HFF-Myc (cell line): ENCODE data around the gene CYP27C1.

Experiments used
- DNase-seq: peaks from one replicate; pipeline ENCODE4 v3.0.0-alpha.2; 2011; ENCODE audit warnings: low read depth; ENCODE audit errors: extremely low read depth
- H3K4me3 ChIP-seq: replicated peaks from 2 replicates; pipeline ENCODE4 v1.5.1; 2011; ENCODE audit warnings: low read depth, mild to moderate bottlenecking, control low read depth, low read length
- TF ChIP-seq, protein P1 (sequence below): IDR thresholded peaks from 2 replicates; pipeline ENCODE4 v1.5.1; 2012; ENCODE audit warnings: mild to moderate bottlenecking, low read depth, low read length, control low read depth; ENCODE audit errors: missing control alignments

Gene CYP27C1

DNA sequence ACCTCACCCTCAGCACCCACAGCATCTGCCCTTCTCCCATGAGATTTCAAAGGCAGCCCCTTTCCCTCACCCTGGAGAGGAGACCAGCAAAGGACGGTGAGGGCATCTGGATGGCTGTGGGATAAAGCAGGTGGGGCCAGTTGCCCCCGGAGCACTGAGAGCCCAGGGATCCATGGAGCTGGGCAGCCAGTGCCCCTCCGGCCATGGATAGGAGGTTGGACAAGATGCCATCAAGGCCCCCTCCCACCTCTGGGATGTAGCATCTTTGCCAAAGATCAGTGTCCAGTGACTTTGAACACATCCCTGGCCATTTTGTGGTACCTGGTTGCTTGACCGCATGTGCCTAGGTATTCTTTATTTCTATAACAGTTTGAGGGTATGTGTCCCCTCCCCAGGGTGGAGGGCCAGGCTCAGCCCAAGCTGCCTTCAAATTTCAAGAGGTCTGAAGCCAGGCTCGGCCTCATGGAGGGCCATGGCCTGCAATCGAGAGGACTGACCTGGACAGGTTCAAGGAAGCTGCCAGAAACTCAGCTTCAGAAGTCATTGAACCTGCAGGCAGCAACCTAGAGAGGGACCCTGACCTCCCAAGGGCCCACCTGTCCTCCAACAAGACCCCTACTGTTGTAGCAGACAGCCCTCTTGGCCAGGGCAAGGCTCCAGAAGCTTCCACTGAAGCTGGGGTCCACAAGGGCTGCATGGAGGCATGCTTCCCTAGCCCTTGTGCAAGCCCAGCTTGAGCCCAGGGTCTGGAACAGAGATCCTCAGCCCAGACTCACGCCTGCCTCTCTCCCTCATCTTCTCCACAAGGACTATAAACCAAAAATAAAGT, 57.6 kb downstream of the CYP27C1 start:
- DNase-seq = no peak
- TF ChIP-seq, protein P1, sequence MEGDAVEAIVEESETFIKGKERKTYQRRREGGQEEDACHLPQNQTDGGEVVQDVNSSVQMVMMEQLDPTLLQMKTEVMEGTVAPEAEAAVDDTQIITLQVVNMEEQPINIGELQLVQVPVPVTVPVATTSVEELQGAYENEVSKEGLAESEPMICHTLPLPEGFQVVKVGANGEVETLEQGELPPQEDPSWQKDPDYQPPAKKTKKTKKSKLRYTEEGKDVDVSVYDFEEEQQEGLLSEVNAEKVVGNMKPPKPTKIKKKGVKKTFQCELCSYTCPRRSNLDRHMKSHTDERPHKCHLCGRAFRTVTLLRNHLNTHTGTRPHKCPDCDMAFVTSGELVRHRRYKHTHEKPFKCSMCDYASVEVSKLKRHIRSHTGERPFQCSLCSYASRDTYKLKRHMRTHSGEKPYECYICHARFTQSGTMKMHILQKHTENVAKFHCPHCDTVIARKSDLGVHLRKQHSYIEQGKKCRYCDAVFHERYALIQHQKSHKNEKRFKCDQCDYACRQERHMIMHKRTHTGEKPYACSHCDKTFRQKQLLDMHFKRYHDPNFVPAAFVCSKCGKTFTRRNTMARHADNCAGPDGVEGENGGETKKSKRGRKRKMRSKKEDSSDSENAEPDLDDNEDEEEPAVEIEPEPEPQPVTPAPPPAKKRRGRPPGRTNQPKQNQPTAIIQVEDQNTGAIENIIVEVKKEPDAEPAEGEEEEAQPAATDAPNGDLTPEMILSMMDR = no peak
- no peak overlapping the region for H3K4me3 ChIP-seq

DNA sequence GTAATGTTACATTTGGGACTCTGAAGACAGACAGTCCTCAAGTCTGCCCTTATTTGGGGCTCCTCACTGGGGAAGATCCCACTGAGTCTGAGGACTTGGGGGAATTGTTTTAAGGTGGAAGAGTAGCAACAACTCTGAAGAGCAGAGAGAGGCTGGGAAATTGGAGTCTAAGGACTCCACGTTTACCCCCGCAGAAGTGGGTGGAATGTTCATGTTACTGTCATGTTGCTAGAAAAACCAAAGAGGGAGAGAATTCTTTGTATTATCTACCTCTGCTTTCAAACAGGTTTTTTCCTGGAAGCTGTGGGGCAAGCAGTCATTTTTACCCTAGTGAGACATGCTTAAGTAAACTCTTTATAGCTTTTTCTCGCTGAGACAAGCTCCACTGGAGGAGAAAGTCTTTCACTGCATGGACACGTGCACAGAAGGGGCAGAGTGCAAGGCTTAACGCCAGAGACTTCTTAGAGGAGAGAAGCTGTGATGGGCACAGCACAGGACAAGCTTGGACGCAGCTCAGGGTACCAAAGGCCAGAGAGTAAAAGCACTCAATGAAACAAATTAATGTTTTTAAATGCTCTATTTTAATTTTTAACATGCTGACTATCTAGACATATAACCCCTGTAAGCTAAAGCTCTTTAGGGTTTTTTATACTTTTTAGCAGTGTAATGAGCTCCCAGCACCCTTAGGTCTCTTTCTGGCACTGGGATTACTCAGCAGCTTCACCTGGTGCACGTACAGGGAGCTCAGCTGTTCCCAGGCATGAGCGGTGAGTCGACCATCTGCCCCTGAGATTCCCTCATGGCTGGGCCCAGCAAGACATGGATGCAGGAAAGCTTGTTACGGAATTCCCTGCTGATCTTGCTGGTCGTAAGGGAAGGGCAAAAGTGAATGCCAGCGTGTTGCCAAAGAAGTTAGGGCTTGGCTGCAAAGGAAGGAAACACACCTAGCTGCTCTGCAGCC, 58.6 kb downstream of the CYP27C1 start:
- H3K4me3 ChIP-seq = no peak overlapping the region
- DNase-seq = no peak
- TF ChIP-seq, protein P1 = no peak

- no peak overlapping the region for H3K4me3 ChIP-seq
- DNase-seq = no peak
- TF ChIP-seq, protein P1 = no peak
These were observed 59.4 kb downstream of the CYP27C1 start for GRCh38 chr2:127160676-127161075.

DNA sequence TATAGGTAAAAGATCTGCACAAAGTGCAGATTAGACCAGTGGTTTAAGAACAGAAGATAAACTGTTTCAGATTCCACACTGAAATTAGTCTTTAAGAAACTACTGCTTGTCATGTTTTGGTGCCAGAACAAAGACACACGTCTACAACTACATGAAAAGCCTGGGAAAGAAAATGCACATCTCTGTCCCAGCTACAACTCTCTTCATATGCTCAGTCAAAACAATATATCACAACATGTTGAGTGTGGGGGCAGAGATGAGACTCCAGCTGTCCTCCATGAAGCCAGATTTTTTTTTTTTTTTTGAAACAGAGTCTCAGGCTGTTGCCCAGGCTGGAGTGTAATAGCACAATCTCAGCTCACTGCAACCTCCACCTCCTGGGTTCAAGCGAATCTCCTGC, 60.6 kb downstream of the CYP27C1 start:
- TF ChIP-seq, protein P1 = no peak
- DNase-seq = no peak
- H3K4me3 ChIP-seq = no peak overlapping the region

- DNase-seq = no peak
- TF ChIP-seq, protein P1 = no peak
- no peak overlapping the region for H3K4me3 ChIP-seq
These were observed 61.3 kb downstream of the CYP27C1 start for GRCh38 chr2:127158614-127159290.

DNA sequence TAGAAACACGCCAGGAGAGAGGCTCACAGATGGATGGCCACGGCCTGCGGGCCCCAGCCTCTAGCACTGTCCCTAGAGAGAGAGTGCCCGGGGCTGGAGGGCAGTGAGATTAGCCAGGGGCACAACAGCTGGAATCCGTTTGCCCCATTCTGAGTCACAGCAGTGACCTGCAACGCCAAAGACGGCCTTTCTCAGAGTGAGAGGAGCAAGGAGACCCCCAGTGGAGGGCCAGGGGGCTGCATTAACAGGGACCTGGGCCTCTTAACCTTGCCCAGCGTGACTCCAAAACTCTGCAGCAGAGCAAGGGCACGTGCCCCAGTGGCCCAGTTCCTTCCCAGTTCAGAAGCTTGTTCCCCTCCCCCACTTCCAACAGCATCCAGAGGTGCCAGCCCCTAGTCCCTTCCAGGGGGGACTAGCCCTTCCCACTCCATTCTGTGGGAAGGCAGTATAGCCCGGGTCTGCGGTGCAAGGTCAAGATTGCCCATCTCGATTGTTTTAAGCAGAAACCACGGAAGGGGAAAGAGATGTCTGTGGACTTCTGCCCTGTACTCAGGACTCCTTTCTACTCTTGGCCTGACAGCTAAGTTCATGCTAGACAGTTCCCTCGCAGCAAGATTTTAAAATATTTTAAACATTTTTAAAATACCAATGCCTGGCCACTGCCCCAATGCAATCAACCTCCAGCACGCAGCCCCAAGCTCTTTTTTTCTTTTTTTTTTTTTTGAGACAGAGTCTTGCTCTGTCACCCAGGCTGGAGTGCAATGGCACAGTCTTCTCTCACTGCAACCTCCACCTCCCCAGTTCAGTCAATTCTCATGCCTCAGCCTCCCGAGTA, 62.2 kb downstream of the CYP27C1 start:
- TF ChIP-seq, protein P1 = no peak
- no peak overlapping the region for H3K4me3 ChIP-seq
- DNase-seq = no peak
